Coronary artery (tissue), 2 donors: ENCODE measurements around the gene KCTD8.

Source experiments
- DNase-seq: peaks from one replicate; pipeline ENCODE4 v3.0.0-alpha.2; 2017; ENCODE audit warnings: low spot score
- H3K27ac ChIP-seq, 2 donors: fragments of 200-600 bp; sonication (generic); one replicate each; pipeline ENCODE4 v1.5.1; 2016 to 2019
- H3K4me3 ChIP-seq: fragments of 200-600 bp; sonication (generic); 2 replicates; pipeline ENCODE4 v1.5.1; 2016; ENCODE audit warnings: mild to moderate bottlenecking, moderate library complexity
- CTCF ChIP-seq: fragments of 200-600 bp; sonication (generic); IDR thresholded peaks from one replicate; pipeline ENCODE4 v1.5.1; 2019; ENCODE audit warnings: antibody characterized with exemption

The KCTD8 gene

GRCh38 chr4:44448521-44449461 is at the start of gene KCTD8:
KCTD8 (minus strand) TSS chr4:44448809.
- peak; percentile 84 for DNase-seq
- Histone ChIP-seq H3K4me3 (peak within 1 kb of the TSS; percentile 67), H3K27ac (peak within 1 kb of the TSS in 1 of 2 donors; percentile 61)
- TF ChIP-seq CTCF, result peak; percentile 41

GRCh38 chr4:44494810-44495701 is 46.4 kb upstream of the KCTD8 start:
- no peak for TF ChIP-seq CTCF
- H3K4me3 ChIP-seq, result no peak overlapping the region

GRCh38 chr4:44493924-44494323 is 45.3 kb upstream of the KCTD8 start:
- no peak for TF ChIP-seq CTCF
- no peak for DNase-seq
- no peak overlapping the region for H3K27ac ChIP-seq
- no peak overlapping the region for H3K4me3 ChIP-seq

More at GRCh38 chr4:44494810-44495701, 46.4 kb upstream of the KCTD8 start:
- no peak overlapping the region for H3K27ac ChIP-seq
- DNase-seq, result no peak

- no peak for TF ChIP-seq CTCF
- no peak for DNase-seq
- Histone ChIP-seq H3K27ac (no peak overlapping the region), H3K4me3 (no peak overlapping the region)
Observed at GRCh38 chr4:44487341-44487740, 38.7 kb upstream of the KCTD8 start.

GRCh38 chr4:44479731-44480130 is 31.1 kb upstream of the KCTD8 start:
- no peak for TF ChIP-seq CTCF
- Histone ChIP-seq H3K27ac (no peak overlapping the region), H3K4me3 (no peak overlapping the region)
- no peak for DNase-seq

GRCh38 chr4:44462259-44462658 is 13.7 kb upstream of the KCTD8 start:
- DNase-seq, result no peak
- TF ChIP-seq CTCF, result no peak
- H3K4me3 ChIP-seq, result no peak overlapping the region
- no peak overlapping the region for H3K27ac ChIP-seq
